Medulla oblongata (tissue), 1 donor: Measurements from ENCODE around the gene ACTN4.

Experiments used
- DNase-seq: peaks from one replicate; pipeline ENCODE4 v3.0.0-alpha.2; 2015; ENCODE audit errors: extremely low spot score

ACTN4 gene

DNA sequence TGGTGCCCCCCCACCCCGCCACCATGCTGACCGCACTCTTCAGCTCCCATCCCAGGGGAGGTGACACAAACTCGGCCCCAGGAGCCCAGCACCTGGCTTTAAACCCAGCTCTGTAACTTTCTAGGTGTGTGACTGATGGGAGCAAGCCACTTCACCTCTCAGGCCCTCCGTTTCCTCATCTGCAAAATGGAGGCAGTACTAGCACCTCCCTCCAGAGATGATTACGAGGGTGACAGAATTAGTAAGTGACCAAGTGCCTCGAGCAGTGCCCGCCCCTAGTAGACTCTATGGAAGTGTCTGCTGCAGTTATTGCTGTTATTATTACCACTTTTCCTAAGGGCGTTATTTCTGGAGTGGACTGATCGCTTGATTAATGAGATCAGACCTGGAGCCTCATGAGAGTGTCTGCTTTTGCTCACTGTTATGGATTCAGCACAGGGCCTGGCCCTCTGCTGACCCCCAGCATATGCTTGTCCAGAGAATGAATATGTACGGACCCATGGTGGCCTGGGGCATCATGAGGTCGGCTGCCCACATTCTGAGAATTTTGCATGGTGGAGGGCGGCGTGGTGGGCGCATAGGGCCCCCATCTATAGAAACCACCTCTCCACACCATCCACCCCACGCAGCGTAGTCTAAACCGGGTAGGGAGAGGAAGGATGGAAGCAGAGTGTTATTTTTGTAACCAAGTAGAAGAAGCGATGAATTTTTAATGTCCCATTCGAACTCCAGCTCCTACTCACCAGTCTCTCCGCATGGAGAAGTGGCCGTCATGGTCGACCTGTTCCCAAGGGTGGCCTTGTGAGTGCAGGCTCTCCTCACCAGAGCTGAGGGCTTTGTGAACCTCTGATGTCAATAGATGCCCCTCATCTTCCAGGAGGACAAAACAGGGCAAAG, 48.6 kb downstream of the ACTN4 start:
- DNase-seq, result no peak

DNA sequence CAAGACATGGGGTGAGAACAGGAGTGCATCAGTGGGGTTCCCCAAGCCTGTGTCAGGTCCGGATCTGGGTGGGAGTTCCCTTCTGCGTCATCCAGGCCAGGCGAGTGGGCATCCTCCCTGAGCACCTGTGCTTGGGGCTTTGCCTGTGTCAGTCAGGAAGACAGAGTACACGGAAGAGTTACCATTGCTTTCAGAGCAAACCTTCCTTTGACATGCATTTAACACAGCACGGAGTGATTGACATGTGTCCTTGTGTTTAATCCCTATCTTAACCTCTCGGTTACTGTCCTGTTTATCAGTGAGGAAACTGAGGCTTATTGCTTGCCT, 49.2 kb downstream of the ACTN4 start:
- DNase-seq, result no peak

DNA sequence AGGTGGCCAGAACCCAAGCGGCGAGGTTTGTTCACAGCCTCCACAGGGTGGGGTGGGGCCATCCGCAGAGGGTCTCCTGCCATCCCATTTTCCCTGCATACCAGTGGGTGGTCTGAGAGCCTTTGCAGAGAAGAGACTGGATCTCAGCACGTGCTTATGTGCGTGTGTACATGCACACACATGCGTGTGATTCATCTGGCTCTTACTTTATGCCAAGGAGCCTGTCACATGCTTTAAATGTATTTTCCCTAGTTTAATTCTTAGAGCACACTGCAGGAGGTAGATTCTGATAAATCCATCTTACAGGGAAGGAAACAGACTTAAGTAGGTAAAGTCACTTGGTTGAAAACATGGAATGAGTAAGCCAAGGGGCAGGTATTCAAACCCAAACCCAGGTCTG, 49.7 kb downstream of the ACTN4 start:
- no peak for DNase-seq

DNA sequence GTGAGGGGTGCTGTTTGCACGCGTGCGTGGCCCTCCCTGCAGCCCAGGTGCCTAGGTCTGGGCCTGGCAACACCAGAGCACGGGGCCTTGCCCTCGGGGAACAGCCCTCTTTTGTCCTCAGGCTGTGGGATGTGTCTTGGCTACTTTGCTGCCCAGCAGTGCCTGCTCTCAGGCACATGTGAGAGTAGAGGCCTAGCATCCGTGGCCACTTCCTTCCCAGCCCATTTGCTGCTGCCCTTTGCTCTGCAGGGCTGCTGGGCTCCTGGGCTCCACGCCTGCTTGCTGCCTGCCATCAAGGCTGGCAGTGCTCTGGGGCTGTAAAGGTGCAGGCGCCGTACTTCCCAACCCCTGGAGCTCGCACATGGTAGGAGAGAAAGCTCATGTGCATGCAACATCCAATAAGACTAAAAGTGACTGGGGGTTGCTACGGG, 50.2 kb downstream of the ACTN4 start:
- no peak for DNase-seq

DNA sequence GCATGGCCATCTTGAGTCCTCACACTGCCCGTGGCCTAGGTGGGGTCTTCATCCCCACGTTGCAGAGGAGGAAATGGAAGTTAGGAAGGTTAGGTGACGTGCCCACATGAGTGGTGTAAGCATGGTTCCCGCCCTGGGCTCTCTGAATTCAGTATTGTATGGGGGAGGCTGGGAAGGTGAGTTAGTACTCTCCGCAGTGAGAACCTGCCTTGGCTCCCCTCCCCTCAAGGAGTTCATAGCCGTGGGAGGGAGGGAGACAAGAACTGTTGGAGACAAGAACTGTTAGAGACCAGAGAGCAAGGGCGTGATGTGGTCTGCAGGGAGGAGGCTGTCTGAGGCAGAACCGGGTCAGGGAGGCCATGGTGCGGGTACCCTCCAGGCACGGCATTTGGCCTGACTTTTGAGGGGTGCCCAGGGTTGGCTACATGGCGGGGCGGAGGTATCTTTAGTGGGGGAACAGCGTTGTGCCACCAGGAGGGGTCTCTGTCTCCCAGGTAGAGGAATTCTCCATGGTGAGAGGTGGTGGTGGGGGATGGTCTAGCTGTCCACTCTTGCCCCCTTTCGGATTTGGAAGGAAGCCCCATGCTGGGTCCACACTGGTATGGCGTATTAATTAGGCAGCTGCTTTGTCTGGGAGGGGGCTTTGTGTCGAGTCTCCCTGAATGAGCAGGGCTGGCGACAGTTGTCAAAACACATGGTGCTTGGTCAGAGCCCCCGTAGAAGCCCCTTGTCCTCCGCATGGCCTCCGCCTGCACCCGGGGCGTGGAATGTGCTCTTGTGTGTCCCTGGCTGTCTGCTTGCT, 51.0 kb downstream of the ACTN4 start:
- no peak for DNase-seq

DNA sequence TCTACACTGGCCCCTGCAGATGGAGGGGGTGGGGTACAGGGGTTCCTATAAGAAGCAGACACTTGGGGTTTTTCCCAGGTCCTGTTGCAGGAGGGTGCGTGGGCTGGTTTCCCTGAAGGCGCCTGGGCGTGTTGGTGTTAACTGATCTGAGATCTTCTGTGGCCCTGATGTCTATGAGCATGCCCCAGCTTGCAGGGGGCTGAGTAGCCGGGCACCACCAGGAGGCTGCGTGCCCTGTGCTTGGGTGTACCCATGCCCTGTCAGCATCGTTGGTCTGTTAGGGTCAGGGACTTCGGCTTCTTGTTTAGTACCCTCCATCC, 51.5 kb downstream of the ACTN4 start:
- DNase-seq, result no peak

DNA sequence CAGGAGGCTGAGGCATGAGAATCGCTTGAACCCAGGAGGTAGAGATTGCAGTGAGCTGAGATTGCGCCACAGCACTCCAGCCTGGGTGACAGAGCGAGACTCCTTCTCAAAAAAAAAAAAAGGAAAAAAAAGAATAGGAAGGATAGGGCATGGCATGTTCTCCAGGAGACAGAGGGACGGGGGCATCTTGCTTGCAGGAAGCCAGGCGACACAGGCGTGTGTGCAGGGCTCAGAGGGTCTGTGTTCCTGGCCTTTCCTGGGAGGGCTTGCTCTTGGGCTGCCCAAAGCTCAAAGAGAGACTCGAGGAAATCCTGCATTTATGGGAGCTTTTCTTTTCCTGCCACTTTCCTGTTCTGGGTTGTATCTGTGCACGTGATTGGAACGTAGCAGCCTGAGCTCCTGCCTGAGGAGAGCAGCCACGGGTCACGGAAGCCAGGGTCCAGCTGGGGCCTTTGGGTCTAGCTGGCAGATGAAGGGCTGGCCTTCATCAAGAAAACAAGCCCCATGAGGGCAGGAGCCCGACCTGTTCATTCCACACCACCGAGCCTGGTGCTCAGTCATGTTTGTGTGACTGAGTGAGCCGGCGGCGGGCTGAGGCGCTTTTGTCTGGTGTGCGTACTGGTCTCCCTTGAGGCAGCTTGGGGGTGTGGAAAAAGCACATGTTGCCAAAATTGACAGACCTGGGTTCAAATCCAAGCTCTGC, 52.3 kb downstream of the ACTN4 start:
- DNase-seq, result no peak

DNA sequence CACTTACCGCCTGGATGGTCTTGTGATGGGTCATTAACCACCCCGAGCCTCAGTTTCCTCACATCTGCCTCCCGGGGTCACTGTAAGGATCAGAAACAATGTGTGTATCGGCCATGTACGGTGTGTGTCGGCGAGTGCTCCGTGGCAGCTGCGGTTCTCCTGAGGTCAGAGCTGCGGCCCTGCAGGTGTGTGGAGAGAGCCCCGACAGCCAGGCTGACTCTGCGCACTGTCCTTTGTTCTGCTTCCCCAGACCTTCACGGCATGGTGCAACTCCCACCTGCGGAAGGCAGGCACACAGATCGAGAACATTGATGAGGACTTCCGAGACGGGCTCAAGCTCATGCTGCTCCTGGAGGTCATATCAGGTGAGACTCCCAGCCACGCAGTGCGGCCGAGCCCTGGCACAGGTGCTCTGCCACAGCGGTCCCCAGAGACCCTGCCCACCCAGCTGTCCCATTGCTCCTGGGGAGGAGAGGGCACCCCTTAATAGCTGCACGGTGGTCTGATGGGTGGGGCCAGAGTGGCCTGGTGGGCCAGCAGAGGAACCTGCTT, 53.0 kb downstream of the ACTN4 start:
- DNase-seq, result no peak

DNA sequence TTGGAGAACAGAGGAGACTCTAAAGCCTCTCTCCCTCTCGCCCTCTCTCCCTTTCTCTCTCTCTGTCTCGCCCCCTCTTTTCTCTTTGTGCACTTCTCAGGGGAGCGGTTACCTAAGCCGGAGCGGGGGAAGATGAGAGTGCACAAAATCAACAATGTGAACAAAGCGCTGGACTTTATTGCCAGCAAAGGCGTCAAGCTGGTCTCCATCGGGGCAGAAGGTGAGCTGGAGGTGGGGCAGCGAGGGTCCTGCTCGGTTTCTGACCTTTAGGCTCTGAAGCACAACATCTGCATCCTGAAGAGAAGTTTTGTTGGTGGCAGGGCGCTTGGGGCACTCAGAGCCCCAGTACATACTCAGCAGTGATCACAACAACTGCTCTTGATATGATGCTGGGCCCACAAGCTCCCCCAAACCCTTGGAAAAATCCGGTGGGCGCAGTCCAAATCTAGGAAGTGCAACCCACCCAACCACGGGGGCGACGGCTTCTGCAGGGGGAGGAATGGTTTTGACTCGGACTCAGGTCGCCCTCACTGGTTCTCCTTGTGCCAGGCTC, 53.5 kb downstream of the ACTN4 start:
- no peak for DNase-seq

DNA sequence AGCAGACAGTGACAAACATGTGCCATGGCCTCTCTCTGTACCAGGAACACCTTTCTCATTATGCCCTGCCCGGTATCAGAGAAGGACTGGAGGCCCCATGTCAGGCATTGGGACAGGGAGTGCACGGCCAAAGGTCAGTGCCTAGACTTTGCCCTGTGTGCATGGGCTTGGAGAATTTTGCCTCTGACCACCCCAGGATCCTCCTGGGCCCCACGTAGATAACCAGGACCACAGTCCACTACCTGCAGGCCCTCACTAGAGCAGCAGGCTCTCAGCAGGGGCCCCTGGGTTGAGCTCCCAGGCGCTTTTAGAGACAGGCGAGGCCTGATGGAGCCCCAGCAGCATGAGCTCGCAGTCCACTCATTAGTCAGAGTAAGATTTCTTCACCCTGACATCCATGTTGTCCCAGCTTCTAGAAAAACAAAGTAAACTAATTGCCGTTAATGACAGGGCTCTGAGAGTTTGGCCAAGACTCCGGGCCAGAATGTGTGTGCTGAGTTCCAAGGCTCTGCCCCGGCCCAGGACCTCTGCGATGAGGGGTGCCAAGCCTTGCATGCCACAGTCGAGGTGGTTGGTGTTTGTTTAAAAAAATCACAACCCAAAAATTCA, 54.1 kb downstream of the ACTN4 start:
- no peak for DNase-seq

DNA sequence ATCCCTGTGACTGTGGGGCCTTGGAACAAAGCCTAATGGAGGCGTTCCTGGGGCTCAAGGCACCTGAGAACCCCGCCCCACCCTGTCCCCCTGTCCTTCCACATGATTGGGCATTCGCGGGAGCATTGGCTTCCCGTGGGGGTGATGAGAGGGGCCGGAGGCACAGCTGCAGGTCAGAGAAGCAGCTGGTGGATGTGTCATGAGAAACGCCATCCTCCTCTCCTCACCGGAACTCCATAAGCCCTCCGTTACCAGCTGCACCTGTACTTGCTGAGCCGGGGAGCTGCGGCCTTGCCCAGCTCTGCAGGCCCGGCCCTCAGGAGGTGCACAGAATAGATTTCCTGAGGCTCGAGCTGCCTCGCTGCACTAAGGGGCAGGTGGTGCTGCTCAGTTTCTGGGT, 54.8 kb downstream of the ACTN4 start:
- no peak for DNase-seq

DNA sequence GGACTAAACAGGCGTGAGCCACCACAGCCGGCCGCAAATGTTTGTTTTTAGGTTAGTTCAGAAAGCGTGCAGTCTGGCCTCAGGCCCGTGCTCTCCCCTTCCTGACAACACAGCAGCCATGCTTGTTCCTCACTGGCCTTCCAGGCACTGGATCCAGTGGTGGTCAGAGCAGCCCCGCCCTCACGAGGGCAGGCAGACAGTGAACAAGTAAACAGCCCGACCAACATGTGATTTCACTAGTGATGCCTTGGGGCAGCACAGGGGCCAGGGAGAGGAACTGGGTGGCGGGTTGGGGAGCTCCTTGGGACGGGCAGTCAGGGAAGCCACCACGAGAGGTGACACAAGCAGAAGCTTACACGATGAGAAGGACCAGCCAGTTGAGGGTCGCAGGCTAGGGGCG, 56.1 kb downstream of the ACTN4 start:
- no peak for DNase-seq

DNA sequence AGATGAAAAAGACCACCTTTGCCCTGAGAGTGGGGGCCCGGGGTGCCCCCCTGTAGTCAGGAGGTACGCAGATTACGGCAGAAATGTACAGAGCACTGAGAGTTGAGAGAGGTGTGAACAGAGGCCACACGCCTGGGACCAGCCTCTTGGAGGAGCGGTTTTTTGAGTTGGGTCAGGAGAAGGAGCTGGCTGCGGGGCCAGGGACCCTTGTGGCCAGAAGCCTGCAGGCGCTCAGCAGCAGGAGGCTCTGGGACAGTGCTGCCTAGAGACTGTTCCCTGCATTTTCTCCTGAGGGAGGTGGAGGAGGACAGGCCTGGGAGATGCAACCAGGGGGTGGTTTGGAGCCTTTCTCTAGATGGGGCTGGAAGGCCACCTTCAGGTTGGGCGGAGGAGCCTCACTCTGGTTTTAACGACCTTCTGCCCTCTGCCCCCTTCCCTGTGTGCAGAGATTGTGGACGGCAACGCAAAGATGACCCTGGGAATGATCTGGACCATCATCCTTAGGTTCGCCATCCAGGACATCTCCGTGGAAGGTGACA, 57.1 kb downstream of the ACTN4 start:
- DNase-seq, result no peak

DNA sequence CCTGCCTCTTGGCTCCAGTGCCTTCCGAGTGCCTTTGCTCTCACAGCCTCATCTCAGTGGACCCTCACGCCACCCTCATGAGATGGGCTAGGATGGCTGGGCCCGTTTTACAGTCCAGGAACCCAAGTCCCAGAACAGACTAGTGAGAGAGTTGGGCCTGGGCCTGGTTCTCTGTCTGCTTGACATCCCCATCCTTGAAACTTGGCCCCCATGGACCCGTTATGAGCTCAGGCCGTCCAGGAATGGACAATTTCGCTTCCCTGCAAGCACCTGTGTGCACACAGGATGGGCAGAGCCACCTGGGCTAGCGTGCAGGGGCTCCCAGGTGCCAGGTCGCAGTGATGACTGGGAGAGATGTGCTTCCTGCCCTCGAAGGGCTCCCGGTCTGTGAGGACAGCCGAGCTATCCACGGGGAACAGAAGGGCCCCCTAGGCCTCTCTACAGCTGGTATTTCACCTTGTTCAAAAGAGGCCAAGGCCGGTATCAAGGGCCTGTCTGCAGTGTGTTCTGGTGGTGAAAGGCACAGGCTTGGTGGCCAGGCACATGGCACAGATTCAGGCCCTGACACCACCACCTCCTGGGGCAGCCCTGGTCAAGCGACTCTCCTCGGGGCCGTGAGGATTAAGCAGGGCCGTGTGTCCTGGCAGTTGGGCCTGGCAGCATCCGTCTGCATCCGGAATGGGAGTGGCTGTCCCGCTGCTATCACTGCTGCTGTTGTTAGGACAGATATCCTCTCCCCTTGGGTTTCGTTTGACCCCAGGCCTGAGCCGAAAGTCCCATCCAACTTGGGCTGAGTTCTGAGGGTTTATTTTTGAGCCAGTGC, 58.0 kb downstream of the ACTN4 start:
- no peak for DNase-seq

DNA sequence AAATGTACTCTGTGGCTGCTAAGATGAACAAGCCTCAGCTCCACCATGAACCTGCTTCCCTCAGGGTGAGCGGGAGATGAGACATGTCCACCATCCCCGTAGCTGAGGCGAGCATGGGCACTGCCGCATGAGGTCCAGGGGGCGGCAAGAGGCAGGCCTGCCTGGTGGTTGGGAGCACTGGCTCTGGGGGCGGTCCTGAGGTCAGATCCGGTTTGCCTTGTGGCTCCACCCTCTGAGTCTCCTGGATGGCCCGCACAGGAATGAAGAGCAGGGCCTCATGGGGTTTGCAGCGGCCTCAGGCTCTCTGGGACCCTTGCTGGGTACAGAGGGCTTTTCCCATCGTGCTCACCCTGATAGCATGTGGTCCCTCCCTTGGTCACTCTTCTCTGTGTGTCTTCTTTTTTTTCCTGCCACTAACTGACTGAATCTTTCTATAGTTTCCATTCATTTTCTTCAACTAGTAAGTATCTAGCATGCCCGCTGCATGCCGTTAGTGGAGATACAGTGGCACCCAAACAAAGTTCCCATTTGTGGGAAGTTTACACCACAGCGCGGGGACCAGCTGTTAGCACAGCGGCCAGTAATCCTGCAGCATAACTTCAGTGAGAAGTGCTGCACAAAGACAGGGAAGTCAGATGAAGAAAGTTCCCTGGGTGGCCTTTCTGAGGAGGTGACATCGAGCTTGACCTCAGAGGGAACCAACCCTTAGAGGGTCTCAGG, 59.5 kb downstream of the ACTN4 start:
- no peak for DNase-seq

DNA sequence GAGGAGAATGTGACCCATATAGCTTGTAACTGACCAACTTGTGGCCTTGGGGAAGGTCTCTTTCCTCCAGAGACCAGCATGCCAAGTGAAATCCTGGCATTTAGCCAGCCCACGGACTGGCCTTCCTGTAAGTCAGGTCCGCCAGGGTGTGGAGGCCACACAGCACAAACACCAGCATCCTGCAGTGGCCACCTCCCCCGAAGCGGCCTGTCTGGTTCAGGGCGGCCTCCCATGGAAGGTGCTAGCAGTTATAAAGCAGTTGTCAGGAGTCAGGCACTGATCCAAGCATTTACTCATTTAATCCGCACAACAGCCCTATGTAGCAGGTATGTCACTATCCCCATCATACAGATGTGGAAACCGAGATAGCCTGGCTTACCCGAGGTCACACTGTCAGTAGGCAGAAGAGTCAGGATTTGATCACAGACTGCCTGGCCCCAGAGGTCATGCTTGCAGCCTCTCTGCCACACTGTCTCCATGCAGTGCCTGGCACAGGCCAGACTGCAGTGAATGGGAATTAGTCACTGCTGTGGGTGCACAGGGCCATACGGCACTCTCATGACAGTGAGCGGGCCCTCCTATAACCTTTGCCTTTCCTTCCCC, 60.2 kb downstream of the ACTN4 start:
- no peak for DNase-seq

DNA sequence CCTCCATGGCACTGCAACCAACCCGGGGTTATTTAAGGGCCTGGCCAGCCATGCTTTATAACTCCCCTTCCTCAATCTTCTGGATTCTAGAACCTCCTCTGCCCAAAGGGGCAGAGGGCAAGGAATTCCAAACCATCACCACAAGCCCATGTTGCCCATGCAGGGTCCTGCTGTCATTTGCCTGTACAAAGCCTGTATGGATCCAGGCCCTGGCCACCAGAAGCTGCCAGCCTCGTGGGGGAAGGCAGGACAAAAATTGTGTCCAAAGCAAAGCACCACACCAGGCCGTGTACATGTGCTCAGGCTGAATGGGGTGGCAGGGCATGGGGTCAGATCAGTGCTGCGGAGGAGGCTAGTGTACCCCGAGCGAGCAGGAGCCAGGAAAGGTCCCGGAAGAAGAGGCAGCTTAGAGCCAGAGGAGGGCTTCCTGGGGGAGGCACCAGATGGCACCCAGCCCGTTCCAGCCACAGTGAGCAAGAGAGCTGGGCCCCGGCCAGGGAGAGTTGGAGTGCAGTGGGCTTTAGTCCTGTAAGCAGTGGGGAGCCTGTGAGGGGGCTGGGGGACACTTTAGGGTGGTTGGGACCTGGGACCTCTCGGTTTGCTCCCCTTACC, 61.1 kb downstream of the ACTN4 start:
- no peak for DNase-seq

DNA sequence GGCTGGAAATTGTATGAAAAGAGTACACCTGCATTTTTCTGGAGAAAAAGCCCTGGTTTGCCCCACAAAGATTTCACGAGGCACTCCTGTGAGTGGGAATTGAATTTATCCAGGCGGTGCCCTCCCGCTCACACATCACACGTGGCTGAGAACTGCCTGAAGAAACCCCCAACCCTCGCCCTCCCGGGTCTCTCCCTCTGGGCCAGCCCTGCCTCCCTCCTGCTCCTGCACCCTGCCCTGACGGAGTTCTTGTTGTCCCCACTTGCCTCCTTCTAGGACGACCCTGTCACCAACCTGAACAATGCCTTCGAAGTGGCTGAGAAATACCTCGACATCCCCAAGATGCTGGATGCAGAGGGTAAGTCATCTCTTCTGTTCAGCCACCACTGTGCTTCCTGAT, 61.7 kb downstream of the ACTN4 start:
- DNase-seq, result no peak
